ENCODE results near the gene ZNF358. TPM values are rescaled to one million over a fixed set of nuclear protein-coding genes. Genes with fewer than 3 reads are reported as not detected.

ZNF358 gene
- total RNA-seq, 4 donors from 2014 or later: 95.4 to 168 (median 137) TPM

- peaks cover 0 to 31% (median 6%) of the 10 kb centered on the region in 4 donors for H3K27me3 ChIP-seq
- no peaks in the 10 kb centered on the region for H3K9me3 ChIP-seq
- H3K4me3 ChIP-seq: no peak overlapping the region
- TF ChIP-seq POLR2A (IDR thresholded peaks at IDR 0.05; ENCODE audit: low read depth) (no peak), POLR2AphosphoS5 (IDR thresholded peaks at IDR 0.05) (no peak), EP300 (IDR thresholded peaks at IDR 0.05) (no peak), CTCF (IDR thresholded peaks at IDR 0.05) (no peak)
- 40% methylated on average over 10 of the region's 11 CpGs for WGBS
- DNase-seq (ENCODE audit: extremely low spot score): no peak
- peaks cover 6 to 33% (median 26%) of the 10 kb centered on the region in 4 donors for H3K4me1 ChIP-seq
- no peaks in the 10 kb centered on the region for H3K36me3 ChIP-seq
- no peak overlapping the region for H3K27ac ChIP-seq (replicated peaks in 1 of 4)
- intact Hi-C loops (cut with DNase I): no loop called here
These were observed 8.0 kb upstream of the ZNF358 start for GRCh38 chr19:7507884-7508283.

GRCh38 chr19:7509625-7510024 is 6.3 kb upstream of the ZNF358 start:
- Histone ChIP-seq H3K36me3 (no peaks in the 10 kb centered on the region), H3K4me3 (no peak overlapping the region), H3K27me3 (peaks cover 0 to 14% (median 5%) of the 10 kb centered on the region in 4 donors), H3K9me3 (no peaks in the 10 kb centered on the region), H3K4me1 (peaks cover 8 to 40% (median 32%) of the 10 kb centered on the region in 4 donors), H3K27ac (replicated peaks in 1 of 4) (no peak overlapping the region)
- intact Hi-C loops (cut with DNase I): no loop called here
- no peak for DNase-seq (ENCODE audit: extremely low spot score)
- TF ChIP-seq CTCF (IDR thresholded peaks at IDR 0.05) (no peak), EP300 (IDR thresholded peaks at IDR 0.05) (no peak), POLR2AphosphoS5 (IDR thresholded peaks at IDR 0.05) (no peak), POLR2A (IDR thresholded peaks at IDR 0.05; ENCODE audit: low read depth) (no peak)
- WGBS: 24% methylated on average over 3 of the region's 3 CpGs

GRCh38 chr19:7512400-7512851 is 3.5 kb upstream of the ZNF358 start:
- DNase-seq (ENCODE audit: extremely low spot score): no peak
- H3K4me1 ChIP-seq: peaks cover 21 to 39% (median 37%) of the 10 kb centered on the region in 4 donors
- intact Hi-C loops (cut with DNase I): no loop called here
- 59% methylated on average over 4 of the region's 6 CpGs for WGBS
- H3K27ac ChIP-seq (replicated peaks in 1 of 4): no peak overlapping the region
- TF ChIP-seq CTCF (IDR thresholded peaks at IDR 0.05) (no peak), EP300 (IDR thresholded peaks at IDR 0.05) (no peak), POLR2A (IDR thresholded peaks at IDR 0.05; ENCODE audit: low read depth) (no peak), POLR2AphosphoS5 (IDR thresholded peaks at IDR 0.05) (no peak)
- no peaks in the 10 kb centered on the region for H3K9me3 ChIP-seq
- no peak overlapping the region for H3K4me3 ChIP-seq
- no peaks in the 10 kb centered on the region for H3K27me3 ChIP-seq
- no peaks in the 10 kb centered on the region for H3K36me3 ChIP-seq

- H3K4me1 ChIP-seq: peaks cover 21 to 38% (median 37%) of the 10 kb centered on the region in 4 donors
- no peak overlapping the region for H3K4me3 ChIP-seq
- intact Hi-C loops (cut with DNase I): no loop called here
- TF ChIP-seq CTCF (IDR thresholded peaks at IDR 0.05) (no peak), POLR2AphosphoS5 (IDR thresholded peaks at IDR 0.05) (no peak), EP300 (IDR thresholded peaks at IDR 0.05) (no peak), POLR2A (IDR thresholded peaks at IDR 0.05; ENCODE audit: low read depth) (no peak)
- no peaks in the 10 kb centered on the region for H3K9me3 ChIP-seq
- peaks cover 0 to 2% (median under 1%) of the 10 kb centered on the region in 4 donors for H3K36me3 ChIP-seq
- WGBS: 91% methylated on average over 5 of the region's 5 CpGs
- no peaks in the 10 kb centered on the region for H3K27me3 ChIP-seq
- no peak for DNase-seq (ENCODE audit: extremely low spot score)
- H3K27ac ChIP-seq (replicated peaks in 1 of 4): peak overlapping the region; percentile 87 to 93 (median 90)
These were observed 1.9 kb upstream of the ZNF358 start for GRCh38 chr19:7513809-7514642.

Data from esophagus muscularis mucosa (tissue), 4 donors.